Esophagus squamous epithelium (tissue), 4 donors: ENCODE measurements around the gene ADD1.

Experiments
- POLR2A ChIP-seq, 4 donors: fragments of 450-650 bp; IDR thresholded peaks; one replicate each; pipeline ENCODE4 v1.6.1; 2017; ENCODE audit warnings: antibody characterized with exemption in 4 of 4, mild to moderate bottlenecking in 4 of 4, moderate library complexity in 3 of 4
- TF ChIP-seq, protein P1 (sequence below), 6 experiments: fragments of 450-650 bp in 4 of 6; fragments of 200-600 bp in 2 of 6; sonication (generic) in 2 of 6; IDR thresholded peaks; one replicate each; pipeline ENCODE4 v1.5.1; 2016 to 2019; ENCODE audit warnings: antibody characterized with exemption in 6 of 6, mild to moderate bottlenecking in 4 of 6, moderate library complexity in 4 of 6

DNA sequence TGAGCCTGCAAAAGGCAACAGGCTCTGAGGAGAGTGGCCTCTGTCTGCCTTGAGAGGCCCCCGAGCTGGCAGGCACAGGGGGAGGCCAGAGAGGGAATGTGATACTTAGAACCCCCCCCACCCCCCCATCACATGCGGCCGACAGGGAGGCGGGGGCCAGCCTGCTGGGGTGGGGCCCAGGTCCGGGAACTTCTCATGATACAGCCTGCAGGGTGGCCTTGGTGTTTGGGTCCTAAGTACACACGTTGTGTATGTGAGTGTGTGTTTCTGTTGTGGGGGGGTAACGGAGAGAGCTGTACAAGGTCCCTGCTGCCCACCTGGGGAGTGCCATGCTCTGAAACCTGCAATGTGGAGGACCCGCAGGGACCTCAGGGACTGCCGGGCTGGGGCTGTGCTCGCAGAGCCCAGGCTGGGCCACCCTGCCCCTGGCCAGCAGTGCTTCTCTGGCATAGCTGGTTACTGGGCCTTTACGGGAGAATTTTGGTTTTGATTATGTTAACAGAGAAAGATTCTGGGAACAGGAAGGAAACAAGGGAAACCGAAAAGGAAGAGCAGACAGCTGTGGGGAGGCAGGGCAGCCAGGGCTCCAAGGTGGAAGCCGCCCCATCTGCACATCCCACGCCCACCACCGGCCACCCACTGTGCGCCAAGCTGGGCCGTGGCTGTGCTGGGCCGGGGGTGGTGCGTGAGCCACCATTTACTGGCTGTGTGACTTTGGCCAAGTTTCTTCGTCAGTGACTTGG is 30.9 kb upstream of the ADD1 start:
- TF ChIP-seq, protein P1, sequence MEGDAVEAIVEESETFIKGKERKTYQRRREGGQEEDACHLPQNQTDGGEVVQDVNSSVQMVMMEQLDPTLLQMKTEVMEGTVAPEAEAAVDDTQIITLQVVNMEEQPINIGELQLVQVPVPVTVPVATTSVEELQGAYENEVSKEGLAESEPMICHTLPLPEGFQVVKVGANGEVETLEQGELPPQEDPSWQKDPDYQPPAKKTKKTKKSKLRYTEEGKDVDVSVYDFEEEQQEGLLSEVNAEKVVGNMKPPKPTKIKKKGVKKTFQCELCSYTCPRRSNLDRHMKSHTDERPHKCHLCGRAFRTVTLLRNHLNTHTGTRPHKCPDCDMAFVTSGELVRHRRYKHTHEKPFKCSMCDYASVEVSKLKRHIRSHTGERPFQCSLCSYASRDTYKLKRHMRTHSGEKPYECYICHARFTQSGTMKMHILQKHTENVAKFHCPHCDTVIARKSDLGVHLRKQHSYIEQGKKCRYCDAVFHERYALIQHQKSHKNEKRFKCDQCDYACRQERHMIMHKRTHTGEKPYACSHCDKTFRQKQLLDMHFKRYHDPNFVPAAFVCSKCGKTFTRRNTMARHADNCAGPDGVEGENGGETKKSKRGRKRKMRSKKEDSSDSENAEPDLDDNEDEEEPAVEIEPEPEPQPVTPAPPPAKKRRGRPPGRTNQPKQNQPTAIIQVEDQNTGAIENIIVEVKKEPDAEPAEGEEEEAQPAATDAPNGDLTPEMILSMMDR (IDR thresholded peaks at IDR 0.05): no peak
- no peak for TF ChIP-seq POLR2A (IDR thresholded peaks at IDR 0.05)
